ENCODE data around the gene GPBAR1.

GRCh38 chr2:218256612-218257350 is 4.0 kb upstream of the GPBAR1 start:
- TF ChIP-seq, protein P1, sequence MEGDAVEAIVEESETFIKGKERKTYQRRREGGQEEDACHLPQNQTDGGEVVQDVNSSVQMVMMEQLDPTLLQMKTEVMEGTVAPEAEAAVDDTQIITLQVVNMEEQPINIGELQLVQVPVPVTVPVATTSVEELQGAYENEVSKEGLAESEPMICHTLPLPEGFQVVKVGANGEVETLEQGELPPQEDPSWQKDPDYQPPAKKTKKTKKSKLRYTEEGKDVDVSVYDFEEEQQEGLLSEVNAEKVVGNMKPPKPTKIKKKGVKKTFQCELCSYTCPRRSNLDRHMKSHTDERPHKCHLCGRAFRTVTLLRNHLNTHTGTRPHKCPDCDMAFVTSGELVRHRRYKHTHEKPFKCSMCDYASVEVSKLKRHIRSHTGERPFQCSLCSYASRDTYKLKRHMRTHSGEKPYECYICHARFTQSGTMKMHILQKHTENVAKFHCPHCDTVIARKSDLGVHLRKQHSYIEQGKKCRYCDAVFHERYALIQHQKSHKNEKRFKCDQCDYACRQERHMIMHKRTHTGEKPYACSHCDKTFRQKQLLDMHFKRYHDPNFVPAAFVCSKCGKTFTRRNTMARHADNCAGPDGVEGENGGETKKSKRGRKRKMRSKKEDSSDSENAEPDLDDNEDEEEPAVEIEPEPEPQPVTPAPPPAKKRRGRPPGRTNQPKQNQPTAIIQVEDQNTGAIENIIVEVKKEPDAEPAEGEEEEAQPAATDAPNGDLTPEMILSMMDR (IDR thresholded peaks at IDR 0.05; ENCODE audit: low read depth, low read length) = no peak
- TF ChIP-seq MAX (IDR thresholded peaks at IDR 0.05; ENCODE audit: low read depth, low read length) = no peak

Data from NB4 (cell line).